Brain pericyte (primary cell): ENCODE data around the gene ASIC4.

Experiments used
- DNase-seq: peaks from one replicate; pipeline ENCODE4 v3.0.0-alpha.2; 2012; ENCODE audit warnings: low read depth, low spot score

Gene ASIC4

GRCh38 chr2:219480004-219480403 is 34.3 kb upstream of the ASIC4 start:
- DNase-seq, result no peak

GRCh38 chr2:219482674-219483405 is 31.4 kb upstream of the ASIC4 start:
- no peak for DNase-seq

GRCh38 chr2:219483451-219484342 is 30.6 kb upstream of the ASIC4 start:
- DNase-seq, result no peak

- no peak for DNase-seq
Measured at GRCh38 chr2:219484343-219485200, 29.7 kb upstream of the ASIC4 start.

- DNase-seq, result no peak
Measured at GRCh38 chr2:219485201-219485580, 29.1 kb upstream of the ASIC4 start.

GRCh38 chr2:219486380-219486959 is 27.8 kb upstream of the ASIC4 start:
- DNase-seq, result no peak

- no peak for DNase-seq
Measured at GRCh38 chr2:219488149-219488843, 26.0 kb upstream of the ASIC4 start.

- no peak for DNase-seq
Measured at GRCh38 chr2:219488844-219489194, 25.5 kb upstream of the ASIC4 start.

GRCh38 chr2:219489315-219489714 is 25.0 kb upstream of the ASIC4 start:
- DNase-seq, result no peak

- no peak for DNase-seq
Measured at GRCh38 chr2:219490186-219490585, 24.1 kb upstream of the ASIC4 start.

- no peak for DNase-seq
Measured at GRCh38 chr2:219490600-219491130, 23.6 kb upstream of the ASIC4 start.

- no peak for DNase-seq
Measured at GRCh38 chr2:219491278-219491963, 22.9 kb upstream of the ASIC4 start.

GRCh38 chr2:219492575-219492974 is 21.7 kb upstream of the ASIC4 start:
- no peak for DNase-seq

- DNase-seq, result no peak
Measured at GRCh38 chr2:219493086-219493485, 21.2 kb upstream of the ASIC4 start.

GRCh38 chr2:219494952-219495530 is 19.2 kb upstream of the ASIC4 start:
- DNase-seq, result no peak

GRCh38 chr2:219495531-219496122 is 18.7 kb upstream of the ASIC4 start:
- no peak for DNase-seq

GRCh38 chr2:219496247-219496824 is 17.9 kb upstream of the ASIC4 start:
- no peak for DNase-seq

GRCh38 chr2:219496825-219497494 is 17.3 kb upstream of the ASIC4 start:
- DNase-seq, result no peak
